Measurements from ENCODE around the gene GRB2.

GRCh38 chr17:75352079-75352569 is 53.4 kb downstream of the GRB2 start:
- TF ChIP-seq CTCF (conservative IDR thresholded peaks at IDR 0.05; ENCODE audit: low read depth in 2 of 2) (no peak), POLR2AphosphoS5 (IDR thresholded peaks at IDR 0.05; ENCODE audit: low read depth) (no peak)

Measured in GM23338 (cell line).